ENCODE data around the gene DCC.

- TF ChIP-seq CTCF (IDR thresholded peaks at IDR 0.05) (no peak), POLR2A (IDR thresholded peaks at IDR 0.05) (no peak)
Measured at GRCh38 chr18:52995875-52996274, 655.9 kb downstream of the DCC start.

All from thyroid gland (tissue), 4 donors.